Kidney (tissue), 14 donors: ENCODE results near the gene PRSS1. TPM values are rescaled to one million over a fixed set of nuclear protein-coding genes. Genes with fewer than 3 reads are reported as not detected.
"Not testable (repeated sequence)": the region's sequence is repeated elsewhere in the genome, so short reads cannot be mapped to it uniquely, and the experiment has no call there.

Experiments used
- DNase-seq, 5 donors: peaks; one replicate each; pipeline ENCODE4 v3.0.0-alpha.2; 2013 to 2020
- FAIRE-seq: peaks from 2 replicates; lab custom pipeline; 2012; peaks lifted over from hg19 to GRCh38; lab: Jason Lieb, UNC
- H3K27ac ChIP-seq, 2 donors: one replicate each; pipeline ENCODE4 v1.7.0; 2013; ENCODE audit warnings: low read depth in 2 of 2, low read length in 2 of 2, inconsistent platforms in 1 of 2
- H3K27me3 ChIP-seq: one replicate; pipeline ENCODE4 v1.7.1; 2013; ENCODE audit warnings: low read length, inconsistent platforms; ENCODE audit not compliant: control insufficient read depth, insufficient read depth
- H3K36me3 ChIP-seq, 3 donors: one replicate each; pipeline versions ENCODE4 v1.7.0 to v1.7.1; 2013; ENCODE audit warnings: low read length in 3 of 3, control low read depth in 1 of 3, inconsistent platforms in 1 of 3; ENCODE audit not compliant: insufficient read depth in 3 of 3, control insufficient read depth in 2 of 3
- H3K4me1 ChIP-seq, 3 donors: one replicate each; pipeline versions ENCODE4 v1.7.0 to v1.7.1; 2013; ENCODE audit warnings: low read length in 3 of 3, inconsistent platforms in 1 of 3, low read depth in 1 of 3; ENCODE audit not compliant: control insufficient read depth in 2 of 3, insufficient read depth in 2 of 3
- H3K4me3 ChIP-seq, 3 donors: one replicate each; pipeline versions ENCODE4 v1.7.0 to v1.8.1; 2013; ENCODE audit warnings: low read length in 3 of 3, control low read depth in 1 of 3, inconsistent platforms in 1 of 3
- H3K9ac ChIP-seq, 3 donors: one replicate each; pipeline versions ENCODE4 v1.7.0 to v1.7.1; 2013; ENCODE audit warnings: low read length in 3 of 3, control low read depth in 1 of 3, inconsistent platforms in 1 of 3
- H3K9me3 ChIP-seq, 3 donors: one replicate each; pipeline versions ENCODE4 v1.7.0 to v1.7.1; 2013; ENCODE audit warnings: low read length in 3 of 3, control low read depth in 1 of 3, inconsistent platforms in 1 of 3; ENCODE audit not compliant: control insufficient read depth in 2 of 3, insufficient read depth in 1 of 3
- intact Hi-C: fragments of 100-400 bp; cut with DNase I; formaldehyde crosslinking; loops from one replicate; pipeline ENCODE4 v1.11.1; 2022
- polyA plus RNA-seq: library from polyadenylated mRNA; stranded (reverse); fragments of 350-450 nt; fragmentation: Illumina TruSeq; extraction: RNeasy Lipid Tissue Mini Kit (QIAGEN cat#74804); gene quantifications from one replicate; pipeline ENCODE4 v1.2.3, GENCODE V29; 2014; ENCODE audit warnings: low read depth, low replicate concordance; ENCODE audit not compliant: insufficient read depth
- total RNA-seq: library from RNA; stranded (reverse); fragmentation: NEBNext Ultra II Directional; extraction: Animal tissue kit (Norgen Biotek cat#: 25700); gene quantifications from one replicate; pipeline ENCODE4 v1.2.1, GENCODE V29; 2021
- TF ChIP-seq, protein P1 (sequence below): IDR thresholded peaks from 3 replicates; pipeline ENCODE4 v1.5.1; 2012; ENCODE audit warnings: mild to moderate bottlenecking, moderate library complexity, borderline replicate concordance; ENCODE audit not compliant: insufficient read depth; ENCODE audit errors: extremely low read depth
- donor health status: control.
- donor health status: control.
- donor health status: control.
- donor health status: control.
- donor health status: control.
- donor health status: DM: yes; HTN: yes; CAD: no.
- donor health status: Normal renal cell carcinoma (clear cell type).

PRSS1 gene
- total and polyA plus RNA-seq, 2 donors from 2014 or later: not detected

DNA sequence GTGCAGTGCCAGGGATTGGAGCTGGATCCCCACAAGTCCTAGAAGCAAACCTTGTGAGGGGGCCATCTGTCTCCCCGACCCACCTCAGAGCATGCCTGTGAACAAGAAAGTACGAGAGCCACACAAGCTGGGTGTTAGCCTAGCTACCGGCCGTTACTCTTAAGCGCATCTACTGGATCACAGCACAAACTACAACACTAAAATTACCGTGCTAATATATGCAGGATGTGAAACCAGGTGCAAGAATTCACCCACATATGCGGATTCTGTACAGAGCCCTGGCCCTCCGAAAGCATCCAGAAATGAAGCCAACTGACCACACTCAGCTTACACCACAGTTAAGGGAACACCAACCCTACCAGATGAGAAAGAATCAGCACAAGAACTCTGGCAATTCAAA lies 16.0 kb upstream of the PRSS1 start:
- H3K4me1 ChIP-seq: no peaks in the 10 kb centered on the region
- DNase-seq (no peak), FAIRE-seq (no peak)
- intact Hi-C loops: no loop called here
- no peak overlapping the region for H3K9ac ChIP-seq
- no peaks in the 10 kb centered on the region for H3K9me3 ChIP-seq
- no peaks in the 10 kb centered on the region for H3K36me3 ChIP-seq
- H3K4me3 ChIP-seq: no peak overlapping the region
- no peaks in the 10 kb centered on the region for H3K27me3 ChIP-seq
- TF ChIP-seq, protein P1, sequence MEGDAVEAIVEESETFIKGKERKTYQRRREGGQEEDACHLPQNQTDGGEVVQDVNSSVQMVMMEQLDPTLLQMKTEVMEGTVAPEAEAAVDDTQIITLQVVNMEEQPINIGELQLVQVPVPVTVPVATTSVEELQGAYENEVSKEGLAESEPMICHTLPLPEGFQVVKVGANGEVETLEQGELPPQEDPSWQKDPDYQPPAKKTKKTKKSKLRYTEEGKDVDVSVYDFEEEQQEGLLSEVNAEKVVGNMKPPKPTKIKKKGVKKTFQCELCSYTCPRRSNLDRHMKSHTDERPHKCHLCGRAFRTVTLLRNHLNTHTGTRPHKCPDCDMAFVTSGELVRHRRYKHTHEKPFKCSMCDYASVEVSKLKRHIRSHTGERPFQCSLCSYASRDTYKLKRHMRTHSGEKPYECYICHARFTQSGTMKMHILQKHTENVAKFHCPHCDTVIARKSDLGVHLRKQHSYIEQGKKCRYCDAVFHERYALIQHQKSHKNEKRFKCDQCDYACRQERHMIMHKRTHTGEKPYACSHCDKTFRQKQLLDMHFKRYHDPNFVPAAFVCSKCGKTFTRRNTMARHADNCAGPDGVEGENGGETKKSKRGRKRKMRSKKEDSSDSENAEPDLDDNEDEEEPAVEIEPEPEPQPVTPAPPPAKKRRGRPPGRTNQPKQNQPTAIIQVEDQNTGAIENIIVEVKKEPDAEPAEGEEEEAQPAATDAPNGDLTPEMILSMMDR: no peak
- no peak overlapping the region for H3K27ac ChIP-seq

GRCh38 chr7:142739923-142740492 lies 9.3 kb upstream of the PRSS1 start:
- no peaks in the 10 kb centered on the region for H3K27me3 ChIP-seq
- H3K36me3 ChIP-seq: no peaks in the 10 kb centered on the region
- H3K27ac ChIP-seq: no peak overlapping the region
- FAIRE-seq (no peak), DNase-seq (no peak)
- intact Hi-C loops: no loop called here
- TF ChIP-seq, protein P1: no peak
- H3K4me3 ChIP-seq: no peak overlapping the region
- no peak overlapping the region for H3K9ac ChIP-seq
- no peaks in the 10 kb centered on the region for H3K4me1 ChIP-seq
- no peaks in the 10 kb centered on the region for H3K9me3 ChIP-seq

GRCh38 chr7:142740786-142741185 lies 8.5 kb upstream of the PRSS1 start:
- no peak for FAIRE-seq

DNA sequence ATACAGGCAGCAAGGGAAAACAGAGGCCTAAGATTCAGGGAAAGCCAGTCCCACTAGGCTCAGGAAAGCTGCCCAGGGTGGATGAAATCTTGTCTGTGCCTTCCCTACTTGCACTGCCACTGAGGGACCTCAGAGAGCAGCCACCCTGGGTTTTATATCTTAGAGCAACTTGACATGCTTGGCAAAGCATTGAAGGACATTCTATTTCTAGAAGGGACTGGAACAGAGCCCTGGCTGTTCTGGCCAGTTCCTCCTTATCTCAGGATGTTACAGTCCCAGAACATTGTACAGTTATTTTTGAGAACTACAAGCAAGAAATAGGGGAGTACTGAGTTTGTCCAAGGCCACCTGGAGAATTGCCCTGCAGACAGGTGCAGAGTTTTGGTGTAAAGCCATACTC lies 7.3 kb upstream of the PRSS1 start:
- not testable (repeated sequence) for H3K27ac ChIP-seq, FAIRE-seq

More at GRCh38 chr7:142740786-142741185, 8.5 kb upstream of the PRSS1 start:
- Histone ChIP-seq H3K9me3 (no peaks in the 10 kb centered on the region), H3K36me3 (no peaks in the 10 kb centered on the region), H3K4me1 (no peaks in the 10 kb centered on the region), H3K4me3 (no peak overlapping the region), H3K27me3 (no peaks in the 10 kb centered on the region), H3K27ac (no peak overlapping the region), H3K9ac (no peak overlapping the region)
- intact Hi-C loops: no loop called here
- TF ChIP-seq, protein P1: no peak
- DNase-seq: no peak

More for the DNA sequence above, 7.3 kb upstream of the PRSS1 start:
- H3K36me3 ChIP-seq, H3K9me3 ChIP-seq, intact Hi-C loops, H3K9ac ChIP-seq, H3K4me3 ChIP-seq, H3K27me3 ChIP-seq, DNase-seq, H3K4me1 ChIP-seq: not testable (repeated sequence)
